GM12891 (cell line): Measurements from ENCODE around the gene ARFRP1.

Source experiments
- POLR2A ChIP-seq: IDR thresholded peaks from 2 replicates; pipeline ENCODE4 v1.6.1; 2011; ENCODE audit warnings: low read depth, low read length, control low read depth
- POLR2AphosphoS5 ChIP-seq: IDR thresholded peaks from 2 replicates; pipeline ENCODE4 v1.6.1; 2011; ENCODE audit warnings: low read depth, low read length, control low read depth

GRCh38 chr20:63690003-63690897 is 17.5 kb downstream of the ARFRP1 start:
- TF ChIP-seq POLR2A (no peak), POLR2AphosphoS5 (no peak)
